Stimulated activated CD4-positive, alpha-beta T cell treated with anti-CD3 and anti-CD28 coated beads, TNF-alpha, amount 100 ng/mL, for 24 hours (primary cell): ENCODE measurements around the gene PLEKHM3.

Experiments
- DNase-seq, 3 experiments: peaks; one replicate each; pipeline ENCODE4 v3.0.0-alpha.2; 2020; ENCODE audit warnings: low read depth in 3 of 3

Gene PLEKHM3

DNA sequence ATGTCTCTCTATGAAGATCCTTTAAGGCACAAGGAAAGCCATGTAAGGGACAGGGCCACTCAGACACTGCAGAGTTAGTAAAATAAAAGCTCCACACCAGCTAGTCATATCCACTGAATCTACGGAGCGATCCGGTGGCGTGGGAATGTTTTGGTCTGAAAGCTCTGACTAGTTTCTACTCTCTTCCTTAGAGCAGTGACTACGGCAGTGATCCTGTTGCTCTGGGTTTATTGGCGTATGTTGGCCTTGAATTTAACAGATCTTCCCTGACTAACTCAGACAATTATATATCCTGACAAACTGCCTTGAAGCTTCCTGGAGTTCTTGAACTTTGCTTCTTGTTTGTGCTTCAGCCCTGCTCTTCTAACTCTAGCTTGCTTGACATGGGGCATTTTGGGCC lies 140.3 kb downstream of the PLEKHM3 start:
- no peak for DNase-seq

GRCh38 chr2:207884127-207884526 lies 141.2 kb downstream of the PLEKHM3 start:
- DNase-seq, result no peak

GRCh38 chr2:207883002-207883780 lies 142.1 kb downstream of the PLEKHM3 start:
- DNase-seq, result no peak

GRCh38 chr2:207881902-207882301 lies 143.4 kb downstream of the PLEKHM3 start:
- no peak for DNase-seq

- DNase-seq, result no peak
These were observed 145.8 kb downstream of the PLEKHM3 start for GRCh38 chr2:207879536-207879935.

DNA sequence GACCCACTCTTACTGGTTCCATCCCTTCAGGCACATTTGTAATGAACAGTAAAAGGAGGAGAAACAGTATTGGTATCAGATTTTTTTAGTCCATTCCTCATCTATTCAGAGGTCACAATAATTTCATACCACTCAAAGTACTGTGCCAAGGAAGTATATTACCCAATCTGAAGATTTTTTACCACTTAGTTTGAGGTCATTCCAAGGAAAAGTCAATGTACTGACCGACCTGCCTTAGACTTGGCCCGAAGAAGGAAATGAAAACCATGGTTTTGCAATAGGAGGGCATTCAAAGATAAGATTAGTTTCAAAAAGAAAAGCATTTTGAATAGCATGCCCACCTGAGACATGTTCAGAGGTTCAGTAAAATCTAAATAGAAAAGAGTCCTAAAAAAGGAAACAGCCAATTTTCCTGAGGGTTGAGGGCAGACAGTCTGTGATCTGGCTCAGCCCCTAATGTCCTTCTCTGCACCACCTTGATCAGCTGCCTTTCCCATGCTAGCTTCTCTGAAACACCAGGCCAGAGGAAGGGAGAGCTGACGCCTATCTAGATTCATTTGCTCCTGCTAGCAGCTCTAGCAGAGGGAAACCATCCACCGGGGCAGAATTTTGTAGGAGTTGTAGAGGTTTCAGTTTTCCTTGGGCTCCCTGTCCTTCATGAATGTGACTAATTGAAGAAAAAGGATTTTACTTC lies 148.3 kb downstream of the PLEKHM3 start:
- DNase-seq, result no peak

GRCh38 chr2:207875473-207876212 lies 149.7 kb downstream of the PLEKHM3 start:
- DNase-seq, result no peak

DNA sequence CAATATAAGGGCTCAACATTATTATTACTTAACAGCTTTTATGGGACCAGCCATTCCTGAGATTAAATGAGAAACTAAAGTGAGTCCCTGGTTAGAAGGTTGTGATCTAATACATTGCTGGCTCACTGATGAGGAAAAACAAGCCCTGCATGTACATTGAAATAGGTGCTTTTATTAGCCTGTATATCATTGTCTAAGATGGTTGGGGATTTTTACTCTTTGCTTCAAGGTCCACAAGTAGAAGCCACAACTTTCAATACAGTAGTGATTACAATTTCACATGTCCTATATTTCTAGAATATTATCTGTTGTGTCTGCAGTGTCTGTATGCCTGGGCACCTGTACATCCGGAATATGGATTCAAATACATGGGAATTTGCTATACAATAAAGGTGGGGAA lies 151.5 kb downstream of the PLEKHM3 start:
- DNase-seq, result no peak

DNA sequence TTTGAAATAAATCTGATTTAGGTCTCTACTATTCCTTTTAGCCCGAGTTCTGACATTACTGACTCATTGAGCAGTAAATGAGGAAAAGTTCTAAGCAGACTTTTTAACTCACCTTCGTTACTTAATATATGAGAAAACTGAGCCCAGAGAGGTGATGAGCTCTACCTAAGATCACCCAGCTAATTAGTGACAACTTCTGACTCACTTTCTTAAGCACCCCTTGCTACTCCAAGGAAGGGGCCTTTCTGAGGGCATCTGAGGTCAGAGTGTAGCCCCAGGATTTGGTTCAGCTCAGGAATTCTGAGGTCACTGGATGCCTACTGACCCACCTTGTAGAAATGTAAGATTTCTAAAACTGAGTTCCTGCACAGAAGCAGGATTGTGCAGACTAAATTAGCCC lies 153.4 kb downstream of the PLEKHM3 start:
- DNase-seq, result no peak

GRCh38 chr2:207871506-207871905 lies 153.8 kb downstream of the PLEKHM3 start:
- no peak for DNase-seq

- DNase-seq, result no peak
These were observed 154.5 kb downstream of the PLEKHM3 start for GRCh38 chr2:207870814-207871213.

GRCh38 chr2:207869784-207870778 lies 155.2 kb downstream of the PLEKHM3 start:
- no peak for DNase-seq

- DNase-seq, result no peak
These were observed 156.3 kb downstream of the PLEKHM3 start for GRCh38 chr2:207868855-207869596.

DNA sequence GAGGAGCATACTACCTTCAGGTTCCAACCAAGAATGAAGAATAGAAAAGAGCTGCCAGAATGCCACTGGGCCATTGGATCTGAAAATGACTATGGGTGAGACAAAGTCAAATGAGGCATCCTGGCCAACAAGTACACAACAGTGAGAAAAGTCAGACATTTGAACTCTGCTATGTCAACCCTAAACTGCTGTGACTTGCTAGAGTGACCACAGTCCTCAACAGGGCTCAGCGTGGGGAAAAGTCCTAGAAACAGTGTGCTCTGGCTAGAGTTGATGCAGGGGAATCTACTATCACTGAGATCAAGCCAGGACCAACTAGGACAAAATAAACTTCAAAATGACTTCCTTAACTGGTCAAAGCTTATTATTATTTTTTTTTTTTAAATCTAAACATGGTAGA lies 157.4 kb downstream of the PLEKHM3 start:
- no peak for DNase-seq

GRCh38 chr2:207867056-207867455 lies 158.3 kb downstream of the PLEKHM3 start:
- DNase-seq, result no peak

- DNase-seq, result no peak
These were observed 160.1 kb downstream of the PLEKHM3 start for GRCh38 chr2:207865210-207865609.

DNA sequence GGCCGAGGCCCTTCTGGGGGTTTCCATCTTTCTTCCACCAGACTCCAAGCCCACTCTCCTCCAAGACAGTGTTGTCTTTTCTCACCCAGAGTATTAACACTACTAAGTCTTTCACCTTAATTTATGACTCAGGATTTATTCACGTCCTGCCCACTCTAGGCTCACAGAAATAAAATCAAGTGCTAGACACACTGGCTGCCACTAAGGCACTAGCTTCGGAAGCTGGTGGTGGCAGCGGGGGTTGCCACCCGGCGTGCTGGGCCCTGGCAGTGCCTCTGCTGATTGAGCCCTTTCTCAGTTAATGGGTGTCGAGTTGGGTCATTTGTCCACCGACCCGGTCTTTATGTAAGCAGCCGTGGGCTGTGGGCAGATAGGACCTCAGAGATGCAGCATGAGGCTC lies 162.0 kb downstream of the PLEKHM3 start:
- no peak for DNase-seq

DNA sequence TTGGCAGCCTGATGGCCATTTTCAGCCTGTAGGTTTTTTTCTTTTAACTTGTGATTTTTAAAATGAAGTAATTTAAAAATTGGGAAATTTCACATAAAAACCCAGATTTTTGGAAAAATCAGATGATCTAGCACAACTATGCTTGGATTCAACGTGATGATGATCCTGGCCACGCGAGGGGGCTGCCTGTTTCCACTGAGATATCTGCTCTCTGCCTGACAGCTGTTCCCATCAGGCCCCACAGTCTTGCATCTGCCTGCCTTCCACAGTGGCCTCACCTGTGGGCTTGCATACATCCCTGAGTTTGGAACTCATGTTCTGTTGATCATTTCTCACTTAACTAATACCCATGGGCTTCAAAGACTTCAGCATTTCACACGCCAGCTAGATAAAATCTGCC lies 163.5 kb downstream of the PLEKHM3 start:
- DNase-seq, result no peak

- no peak for DNase-seq
These were observed 164.6 kb downstream of the PLEKHM3 start for GRCh38 chr2:207860685-207861084.

DNA sequence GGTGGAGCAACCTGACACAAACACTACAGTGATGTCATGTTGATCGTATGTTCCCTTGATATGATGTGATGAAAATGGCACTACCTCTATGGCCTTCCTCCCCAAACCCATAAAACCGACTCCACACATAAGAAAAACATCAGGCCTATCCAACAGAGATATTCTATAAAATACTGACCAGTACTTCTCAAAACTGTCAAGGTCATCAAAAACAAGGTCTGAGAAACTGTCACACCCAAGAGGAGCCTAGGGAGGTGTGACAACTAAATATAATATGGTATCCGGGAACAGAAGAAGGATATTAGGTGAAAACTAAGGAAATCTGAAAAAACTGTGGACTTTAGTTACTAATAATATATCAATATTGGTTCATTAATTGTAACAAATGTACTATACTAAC lies 169.7 kb downstream of the PLEKHM3 start:
- no peak for DNase-seq
